Adrenal gland (tissue), 5 donors: Measurements from ENCODE around the gene CAND2.

Source experiments
- POLR2A ChIP-seq, 2 donors: fragments of 450-650 bp; IDR thresholded peaks; one replicate each; pipeline ENCODE4 v1.6.1; 2017; ENCODE audit warnings: antibody characterized with exemption in 2 of 2, mild to moderate bottlenecking in 2 of 2, moderate library complexity in 1 of 2
- TF ChIP-seq, protein P1 (sequence below), 6 experiments: fragments of 450-650 bp in 4 of 6; fragments of 200-600 bp in 2 of 6; sonication (generic) in 1 of 6; IDR thresholded peaks; 1 replicate in 5 of 6; 2 replicates in 1 of 6; pipeline versions ENCODE4 v1.5.1 to v1.8.0; 2016 to 2021; ENCODE audit warnings: antibody characterized with exemption in 6 of 6, mild to moderate bottlenecking in 2 of 6, moderate library complexity in 1 of 6
- donor health status: DM: no; HTN: no; CAD: no.

DNA sequence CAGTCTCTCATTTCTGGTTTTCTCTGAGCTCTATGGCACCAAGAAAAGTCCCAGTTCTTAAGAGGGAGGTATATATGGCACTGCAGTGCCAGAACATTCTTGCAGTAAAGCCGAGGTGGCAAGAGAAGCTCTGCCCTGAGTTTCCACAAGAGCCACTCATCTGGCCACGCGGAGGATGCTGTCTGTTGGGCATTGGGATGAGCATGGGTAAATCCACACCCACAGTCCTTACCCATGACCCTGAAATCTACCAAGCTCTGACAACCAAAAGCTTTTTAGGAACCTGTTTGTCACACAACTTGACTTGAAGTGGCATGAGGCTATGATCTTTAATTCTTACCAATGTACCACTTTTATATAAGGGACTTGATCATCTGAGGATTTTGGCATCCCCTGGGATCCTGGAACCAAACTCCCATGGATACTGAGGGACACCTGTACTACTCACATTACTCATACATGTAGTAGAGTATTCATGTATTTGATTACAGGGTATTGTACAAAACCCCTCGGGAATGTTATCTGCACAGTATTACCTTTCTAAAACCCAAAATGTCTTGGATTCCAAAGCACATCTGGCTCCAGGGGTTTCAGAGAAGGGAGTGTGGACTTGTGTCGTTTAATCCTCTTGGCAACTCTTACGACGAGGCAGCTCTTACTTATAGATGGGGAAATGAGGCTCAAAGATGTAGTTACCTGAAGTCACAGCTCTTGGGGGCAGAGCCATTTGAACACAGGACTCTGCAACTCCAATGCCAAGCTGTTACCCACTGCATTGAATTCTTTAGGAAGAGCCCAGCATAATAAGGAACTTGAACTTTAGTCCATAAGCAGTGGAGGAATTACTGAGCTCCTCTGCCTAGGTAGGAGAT, 36.1 kb downstream of the CAND2 start:
- TF ChIP-seq, protein P1, sequence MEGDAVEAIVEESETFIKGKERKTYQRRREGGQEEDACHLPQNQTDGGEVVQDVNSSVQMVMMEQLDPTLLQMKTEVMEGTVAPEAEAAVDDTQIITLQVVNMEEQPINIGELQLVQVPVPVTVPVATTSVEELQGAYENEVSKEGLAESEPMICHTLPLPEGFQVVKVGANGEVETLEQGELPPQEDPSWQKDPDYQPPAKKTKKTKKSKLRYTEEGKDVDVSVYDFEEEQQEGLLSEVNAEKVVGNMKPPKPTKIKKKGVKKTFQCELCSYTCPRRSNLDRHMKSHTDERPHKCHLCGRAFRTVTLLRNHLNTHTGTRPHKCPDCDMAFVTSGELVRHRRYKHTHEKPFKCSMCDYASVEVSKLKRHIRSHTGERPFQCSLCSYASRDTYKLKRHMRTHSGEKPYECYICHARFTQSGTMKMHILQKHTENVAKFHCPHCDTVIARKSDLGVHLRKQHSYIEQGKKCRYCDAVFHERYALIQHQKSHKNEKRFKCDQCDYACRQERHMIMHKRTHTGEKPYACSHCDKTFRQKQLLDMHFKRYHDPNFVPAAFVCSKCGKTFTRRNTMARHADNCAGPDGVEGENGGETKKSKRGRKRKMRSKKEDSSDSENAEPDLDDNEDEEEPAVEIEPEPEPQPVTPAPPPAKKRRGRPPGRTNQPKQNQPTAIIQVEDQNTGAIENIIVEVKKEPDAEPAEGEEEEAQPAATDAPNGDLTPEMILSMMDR (IDR thresholded peaks at IDR 0.05), result no peak
- no peak for TF ChIP-seq POLR2A (IDR thresholded peaks at IDR 0.05)
